Kidney epithelial cell (primary cell): ENCODE data around the gene ENOPH1. TPM values are rescaled to one million over a fixed set of nuclear protein-coding genes. Genes with fewer than 3 reads are reported as not detected.

ENCODE experiments used
- DNase-seq: peaks from one replicate; pipeline ENCODE4 v3.0.0-alpha.2; 2010; ENCODE audit warnings: low read depth
- H3K27me3 ChIP-seq: 2 replicates; pipeline ENCODE4 v1.6.0; 2011; ENCODE audit warnings: low read length; ENCODE audit not compliant: control insufficient read depth, insufficient read depth
- H3K36me3 ChIP-seq: 2 replicates; pipeline ENCODE4 v1.5.1; 2011; ENCODE audit warnings: low read length; ENCODE audit not compliant: control insufficient read depth, insufficient read depth
- H3K4me3 ChIP-seq: 2 replicates; pipeline ENCODE4 v1.5.1; 2011; ENCODE audit warnings: low read depth, mild to moderate bottlenecking, control low read depth, low read length
- total RNA-seq: library from RNA; depleted of rRNA; stranded (reverse); fragments of >200 nt; gene quantifications from 2 replicates; pipeline ENCODE4 v1.2.3, GENCODE V29; 2015
- TF ChIP-seq, protein P1 (sequence below): IDR thresholded peaks from 2 replicates; pipeline ENCODE4 v1.5.1; 2011; ENCODE audit warnings: mild to moderate bottlenecking, moderate library complexity, low read length, control low read depth, inconsistent platforms; ENCODE audit not compliant: insufficient read depth, poor library complexity, severe bottlenecking

Gene ENOPH1
- total RNA-seq, 1 donor from 2014 or later: 55.3 TPM

DNA sequence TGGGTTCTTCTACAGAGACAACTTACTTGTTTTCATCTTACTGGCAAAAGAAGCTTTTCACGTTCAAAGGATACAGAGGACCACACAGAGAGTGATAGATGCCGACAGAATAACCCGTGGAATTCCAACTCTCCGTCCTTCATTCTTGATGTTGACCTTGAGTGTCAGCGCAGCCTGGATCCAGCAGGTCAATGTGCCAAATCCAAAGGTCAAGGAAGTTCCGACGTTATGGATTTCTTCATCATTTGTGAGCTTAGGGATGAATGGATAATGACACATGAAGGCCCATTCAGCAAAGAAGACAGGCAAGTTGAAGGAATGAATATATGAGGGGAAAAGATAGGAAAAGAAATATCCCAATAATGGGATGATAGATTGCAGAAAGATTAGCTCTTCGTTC lies 59.6 kb downstream of the ENOPH1 start:
- DNase-seq: no peak
- no peaks in the 10 kb centered on the region for H3K36me3 ChIP-seq
- no peak overlapping the region for H3K4me3 ChIP-seq
- TF ChIP-seq, protein P1, sequence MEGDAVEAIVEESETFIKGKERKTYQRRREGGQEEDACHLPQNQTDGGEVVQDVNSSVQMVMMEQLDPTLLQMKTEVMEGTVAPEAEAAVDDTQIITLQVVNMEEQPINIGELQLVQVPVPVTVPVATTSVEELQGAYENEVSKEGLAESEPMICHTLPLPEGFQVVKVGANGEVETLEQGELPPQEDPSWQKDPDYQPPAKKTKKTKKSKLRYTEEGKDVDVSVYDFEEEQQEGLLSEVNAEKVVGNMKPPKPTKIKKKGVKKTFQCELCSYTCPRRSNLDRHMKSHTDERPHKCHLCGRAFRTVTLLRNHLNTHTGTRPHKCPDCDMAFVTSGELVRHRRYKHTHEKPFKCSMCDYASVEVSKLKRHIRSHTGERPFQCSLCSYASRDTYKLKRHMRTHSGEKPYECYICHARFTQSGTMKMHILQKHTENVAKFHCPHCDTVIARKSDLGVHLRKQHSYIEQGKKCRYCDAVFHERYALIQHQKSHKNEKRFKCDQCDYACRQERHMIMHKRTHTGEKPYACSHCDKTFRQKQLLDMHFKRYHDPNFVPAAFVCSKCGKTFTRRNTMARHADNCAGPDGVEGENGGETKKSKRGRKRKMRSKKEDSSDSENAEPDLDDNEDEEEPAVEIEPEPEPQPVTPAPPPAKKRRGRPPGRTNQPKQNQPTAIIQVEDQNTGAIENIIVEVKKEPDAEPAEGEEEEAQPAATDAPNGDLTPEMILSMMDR: no peak
- H3K27me3 ChIP-seq: no peaks in the 10 kb centered on the region

DNA sequence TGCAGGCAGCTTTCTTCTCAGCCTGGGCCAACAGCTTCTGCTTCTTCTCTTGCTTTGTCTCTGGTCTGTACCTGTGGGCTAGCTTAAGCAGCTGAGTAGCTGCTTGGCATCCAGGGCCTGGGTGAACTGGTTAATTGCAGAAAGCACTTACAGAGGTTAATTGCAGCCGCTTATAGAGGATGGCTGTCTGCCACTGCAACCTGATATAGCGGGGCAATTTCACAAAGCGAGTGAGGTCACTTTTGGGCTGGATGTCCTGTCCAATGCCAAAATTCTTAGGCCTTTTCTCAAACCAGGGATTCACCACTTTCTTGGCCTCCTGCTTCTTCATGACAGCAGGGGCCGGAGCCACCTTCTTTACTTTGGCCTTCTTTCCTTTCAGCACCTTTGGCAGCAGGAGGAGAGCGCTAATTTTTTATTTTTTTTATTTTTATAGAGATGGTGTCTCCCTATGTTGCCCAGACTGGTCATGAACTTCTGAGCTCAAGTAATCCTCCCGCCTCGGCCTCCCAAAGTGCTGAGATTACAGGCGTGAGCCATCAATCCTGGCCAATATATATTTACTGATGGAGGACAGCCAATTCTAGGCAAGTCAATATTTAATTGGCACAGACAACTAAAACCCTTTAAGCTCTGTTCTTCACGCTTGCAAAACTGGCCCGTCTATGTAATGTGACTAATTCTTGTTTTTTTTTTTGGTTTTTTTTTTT lies 61.0 kb downstream of the ENOPH1 start:
- TF ChIP-seq, protein P1: no peak
- no peak for DNase-seq
- Histone ChIP-seq H3K4me3 (no peak overlapping the region), H3K27me3 (no peaks in the 10 kb centered on the region), H3K36me3 (no peaks in the 10 kb centered on the region)

DNA sequence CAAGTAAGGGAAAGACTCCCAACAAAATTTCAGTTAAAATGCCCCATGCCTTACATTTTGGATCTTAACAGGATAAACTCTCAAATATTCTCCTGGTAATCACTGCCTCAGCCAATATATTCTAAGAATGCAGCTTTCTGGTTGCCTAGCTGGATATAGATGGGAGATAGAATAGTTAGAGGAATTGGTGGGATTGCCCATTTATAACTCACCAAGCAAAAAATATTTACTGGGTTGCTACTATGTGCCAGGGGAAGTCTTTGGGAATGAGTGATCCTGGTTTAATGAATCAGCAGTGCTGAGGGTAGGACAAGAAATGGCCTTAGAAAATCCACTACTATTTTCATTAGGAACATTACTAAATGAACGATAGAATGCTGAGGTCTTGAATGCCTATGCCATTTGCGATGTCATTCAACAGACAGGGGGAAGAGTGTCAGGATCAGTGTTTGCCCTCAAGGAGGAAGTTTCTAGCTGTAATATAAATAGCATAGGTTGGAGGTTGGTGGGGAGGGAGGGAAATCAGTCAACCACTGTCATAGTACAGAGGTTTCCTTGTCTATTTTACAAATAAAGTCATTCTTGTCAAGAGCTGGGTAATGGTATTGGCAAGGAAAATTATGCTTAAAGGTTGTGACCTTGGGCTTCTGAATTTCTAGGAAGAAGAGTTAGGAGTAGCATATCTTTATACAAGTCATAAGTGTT lies 63.5 kb downstream of the ENOPH1 start:
- no peak for DNase-seq
- Histone ChIP-seq H3K36me3 (no peaks in the 10 kb centered on the region), H3K27me3 (no peaks in the 10 kb centered on the region), H3K4me3 (no peak overlapping the region)
- TF ChIP-seq, protein P1: no peak

DNA sequence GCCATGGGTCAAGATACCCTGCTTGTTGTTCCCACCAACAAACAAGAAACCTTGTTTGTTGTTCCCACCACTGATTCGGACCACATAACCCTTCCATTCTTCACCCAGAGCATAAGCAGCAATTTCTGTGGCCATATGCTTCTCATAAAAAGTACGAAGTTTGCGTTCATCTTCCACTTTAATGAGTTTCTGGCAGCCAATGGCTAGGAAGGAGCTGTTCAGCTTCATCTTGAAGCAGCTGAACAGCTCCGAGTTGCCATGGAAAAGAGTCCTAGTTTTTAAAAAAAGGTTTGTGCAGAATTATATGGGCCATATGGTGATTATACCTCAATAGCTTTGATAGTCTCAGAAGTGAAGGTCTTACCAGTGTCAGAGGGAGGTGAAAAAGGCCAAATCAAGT lies 65.3 kb downstream of the ENOPH1 start:
- TF ChIP-seq, protein P1: no peak
- Histone ChIP-seq H3K27me3 (no peaks in the 10 kb centered on the region), H3K36me3 (no peaks in the 10 kb centered on the region), H3K4me3 (no peak overlapping the region)
- DNase-seq: no peak

DNA sequence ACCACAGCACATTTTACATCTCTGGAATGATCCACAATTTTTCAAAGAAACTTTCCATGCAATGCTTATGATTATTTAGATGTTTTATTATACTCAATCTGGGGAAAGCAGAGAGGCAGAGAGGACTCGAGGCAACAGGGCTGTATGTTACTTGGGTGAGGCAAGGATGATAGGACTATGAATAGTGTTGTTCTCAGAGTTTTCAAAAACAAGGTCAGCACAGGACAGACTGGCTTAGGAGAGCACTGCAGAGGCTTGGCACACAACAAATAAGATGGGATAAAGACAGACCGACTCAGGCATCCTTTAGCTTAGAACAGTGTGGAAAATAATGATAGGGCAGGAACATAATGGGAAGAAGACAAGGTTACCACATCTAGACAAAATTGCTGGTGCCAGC lies 66.0 kb downstream of the ENOPH1 start:
- H3K4me3 ChIP-seq: no peak overlapping the region
- TF ChIP-seq, protein P1: no peak
- DNase-seq: no peak
- no peaks in the 10 kb centered on the region for H3K27me3 ChIP-seq
- H3K36me3 ChIP-seq: no peaks in the 10 kb centered on the region
